IPS-15b (cell line): ENCODE data around the gene IRF4.

Experiments used
- H3K27me3 ChIP-seq: one replicate; pipeline ENCODE4 v1.6.1; 2013; ENCODE audit warnings: low read length; ENCODE audit not compliant: control insufficient read depth, insufficient read depth
- H3K36me3 ChIP-seq: one replicate; pipeline ENCODE4 v1.6.1; 2013; ENCODE audit warnings: low read length; ENCODE audit not compliant: control insufficient read depth, insufficient read depth
- H3K4me1 ChIP-seq: one replicate; pipeline ENCODE4 v1.6.1; 2013; ENCODE audit warnings: mild to moderate bottlenecking, low read length; ENCODE audit not compliant: control insufficient read depth, insufficient read depth
- H3K4me3 ChIP-seq: one replicate; pipeline ENCODE4 v1.5.1; 2013; ENCODE audit warnings: low read depth, low read length
- H3K9ac ChIP-seq: one replicate; pipeline ENCODE4 v1.6.1; 2013; ENCODE audit warnings: low read depth, mild to moderate bottlenecking, low read length
- H3K9me3 ChIP-seq: one replicate; pipeline ENCODE4 v1.6.1; 2013; ENCODE audit warnings: mild to moderate bottlenecking, low read length; ENCODE audit not compliant: control insufficient read depth, insufficient read depth

IRF4 gene

DNA sequence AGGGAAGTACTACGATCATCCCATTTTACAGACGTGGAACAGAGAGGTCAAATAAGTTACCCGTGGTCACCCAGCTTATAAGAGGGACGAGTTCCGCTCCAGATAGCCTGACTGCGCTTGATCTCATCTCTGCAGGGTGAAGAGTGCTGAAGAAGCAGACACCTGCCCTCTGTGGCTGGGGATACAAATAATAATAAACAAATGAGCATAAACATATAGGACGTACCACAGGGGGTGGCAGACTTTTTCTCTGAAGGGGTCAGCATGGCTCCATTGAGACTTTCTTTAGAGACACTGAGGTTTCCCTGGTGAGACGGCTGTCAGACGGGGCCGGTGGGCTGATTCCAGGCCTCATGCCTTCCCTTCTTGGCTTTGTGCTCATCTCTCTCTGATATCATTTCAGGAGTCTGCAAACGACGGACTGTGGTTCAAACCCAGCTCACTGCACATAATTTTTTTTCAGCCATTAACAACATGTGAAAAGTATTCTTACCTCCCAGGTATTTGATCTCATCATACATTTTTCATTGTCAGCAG, 47.1 kb downstream of the IRF4 start:
- H3K4me1 ChIP-seq, result no peaks in the 10 kb centered on the region
- no peak overlapping the region for H3K9ac ChIP-seq
- no peaks in the 10 kb centered on the region for H3K9me3 ChIP-seq
- no peak overlapping the region for H3K4me3 ChIP-seq
- H3K36me3 ChIP-seq, result no peaks in the 10 kb centered on the region
- H3K27me3 ChIP-seq, result no peaks in the 10 kb centered on the region

DNA sequence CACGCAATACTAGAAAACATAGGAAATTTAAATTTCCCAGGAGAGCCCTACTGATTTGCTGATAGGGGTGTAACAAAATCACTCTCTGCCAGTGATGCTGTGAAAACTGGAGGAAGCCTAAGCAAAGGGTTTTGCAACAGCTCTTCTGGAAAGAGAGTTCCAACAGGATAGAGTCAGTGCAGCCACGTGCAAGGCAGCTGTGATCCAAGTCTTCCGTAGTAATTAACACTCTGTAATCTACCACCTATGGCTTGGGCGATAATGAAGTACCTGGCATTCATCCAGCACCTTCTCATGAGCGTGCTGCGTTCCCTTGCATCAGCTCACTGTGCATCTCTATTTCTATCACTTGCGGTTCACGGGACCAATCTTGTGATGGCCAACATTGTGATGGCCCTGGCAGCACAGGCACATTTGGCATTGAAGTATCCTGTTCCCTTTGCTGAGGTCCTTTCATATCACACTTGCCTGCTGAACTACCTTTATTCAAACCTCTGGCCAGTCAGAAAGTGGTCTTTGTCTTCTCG, 48.2 kb downstream of the IRF4 start:
- Histone ChIP-seq H3K4me3 (no peak overlapping the region), H3K9ac (no peak overlapping the region), H3K4me1 (no peaks in the 10 kb centered on the region), H3K27me3 (no peaks in the 10 kb centered on the region), H3K36me3 (no peaks in the 10 kb centered on the region), H3K9me3 (no peaks in the 10 kb centered on the region)

DNA sequence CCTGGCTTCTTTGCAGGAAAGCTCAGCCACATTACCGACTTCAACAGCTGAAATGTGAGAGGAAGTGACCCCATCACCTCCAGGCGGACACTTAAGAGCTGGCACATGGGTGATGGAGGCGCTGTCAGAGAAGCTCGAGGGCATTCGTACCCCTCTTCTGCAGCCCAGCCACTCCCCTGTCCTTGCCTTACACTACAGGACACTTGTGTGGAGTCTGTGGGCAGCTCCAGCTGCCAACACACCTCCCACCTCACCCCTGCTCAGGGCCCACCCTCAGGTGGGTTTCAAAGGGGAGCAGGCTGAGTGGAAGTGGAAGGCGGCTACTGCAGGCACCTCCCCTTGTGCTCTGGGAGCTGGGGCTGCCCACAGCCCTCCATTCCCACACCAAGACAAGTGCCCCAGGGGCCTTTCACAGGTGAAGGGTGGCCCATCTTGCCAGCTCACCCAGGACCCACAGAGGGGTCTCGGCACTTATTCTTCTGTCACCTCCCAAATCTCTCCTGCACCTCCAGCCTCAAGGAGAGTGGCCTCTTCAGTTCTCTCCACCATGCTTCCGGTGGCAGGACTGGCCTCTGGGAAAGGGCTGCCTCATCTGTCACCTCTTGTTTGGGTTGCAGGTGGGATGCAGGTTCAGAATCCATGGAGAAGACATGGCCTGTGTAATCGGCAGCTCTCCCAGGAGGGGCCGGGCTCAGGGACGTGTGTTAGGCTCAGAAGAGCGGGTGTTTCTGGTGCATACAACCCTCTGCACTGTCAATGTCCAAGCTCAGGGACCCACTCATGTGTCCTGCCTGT, 49.8 kb downstream of the IRF4 start:
- Histone ChIP-seq H3K27me3 (no peaks in the 10 kb centered on the region), H3K9ac (no peak overlapping the region), H3K9me3 (no peaks in the 10 kb centered on the region), H3K36me3 (no peaks in the 10 kb centered on the region), H3K4me1 (no peaks in the 10 kb centered on the region), H3K4me3 (no peak overlapping the region)

DNA sequence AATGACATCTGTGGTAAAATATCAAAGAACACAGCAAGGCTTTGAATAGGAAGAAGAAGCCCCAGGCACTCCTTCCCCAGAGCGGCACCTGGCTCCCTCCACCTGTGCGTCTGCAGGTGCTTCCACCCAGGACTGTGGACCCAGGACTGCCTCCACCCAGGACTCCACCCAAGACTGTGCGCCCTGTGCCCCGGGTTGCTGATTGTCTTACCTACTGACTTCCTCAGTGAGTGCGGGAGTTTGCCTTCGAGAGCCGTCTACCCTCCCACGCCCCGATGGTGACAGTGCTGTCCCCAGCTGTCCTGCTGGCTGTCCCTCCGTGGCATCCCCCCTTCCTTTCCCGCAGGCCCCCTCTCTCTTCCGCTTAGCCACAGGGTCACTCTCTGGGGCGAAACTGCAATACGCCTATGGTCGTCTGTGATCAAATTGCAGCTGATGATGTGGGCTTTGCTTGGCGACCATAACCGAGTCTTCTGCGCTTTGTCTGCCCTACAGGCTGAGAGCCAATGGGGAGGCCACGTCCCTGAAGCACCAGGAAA, 52.1 kb downstream of the IRF4 start:
- no peak overlapping the region for H3K9ac ChIP-seq
- no peaks in the 10 kb centered on the region for H3K9me3 ChIP-seq
- no peaks in the 10 kb centered on the region for H3K27me3 ChIP-seq
- H3K4me3 ChIP-seq, result no peak overlapping the region
- no peaks in the 10 kb centered on the region for H3K36me3 ChIP-seq
- no peaks in the 10 kb centered on the region for H3K4me1 ChIP-seq

DNA sequence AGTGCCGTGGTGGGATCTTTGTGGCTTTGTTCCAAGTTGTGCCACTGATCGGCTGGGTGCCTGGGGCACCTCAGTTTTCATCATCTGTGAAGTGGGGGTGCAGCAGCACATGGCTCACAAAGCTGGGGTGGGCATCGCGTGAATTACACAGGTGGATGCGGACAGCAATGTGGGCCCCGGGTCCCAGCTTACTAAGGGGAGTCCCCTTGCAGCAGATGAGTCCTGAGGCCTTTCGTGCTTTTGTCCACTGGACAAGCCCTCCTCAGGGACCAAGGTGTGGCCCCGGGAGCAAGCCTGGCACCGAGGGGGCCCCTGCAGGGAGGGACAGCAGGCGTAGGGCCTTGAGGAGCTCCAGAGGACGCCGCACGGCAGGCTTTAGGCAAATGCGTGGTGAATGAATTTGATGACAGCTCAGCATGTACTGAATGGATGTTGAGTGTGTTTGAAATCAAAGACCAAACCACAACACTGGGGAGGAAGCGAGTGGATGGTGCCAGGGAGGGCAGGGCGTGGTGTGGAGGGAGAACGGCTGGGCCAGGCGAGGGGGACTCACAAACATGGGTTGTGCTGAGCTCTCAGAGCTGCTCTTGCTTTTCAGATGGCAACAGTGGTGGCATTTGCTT, 53.2 kb downstream of the IRF4 start:
- H3K36me3 ChIP-seq, result no peaks in the 10 kb centered on the region
- no peaks in the 10 kb centered on the region for H3K4me1 ChIP-seq
- H3K9ac ChIP-seq, result no peak overlapping the region
- no peaks in the 10 kb centered on the region for H3K27me3 ChIP-seq
- H3K4me3 ChIP-seq, result no peak overlapping the region
- H3K9me3 ChIP-seq, result no peaks in the 10 kb centered on the region

DNA sequence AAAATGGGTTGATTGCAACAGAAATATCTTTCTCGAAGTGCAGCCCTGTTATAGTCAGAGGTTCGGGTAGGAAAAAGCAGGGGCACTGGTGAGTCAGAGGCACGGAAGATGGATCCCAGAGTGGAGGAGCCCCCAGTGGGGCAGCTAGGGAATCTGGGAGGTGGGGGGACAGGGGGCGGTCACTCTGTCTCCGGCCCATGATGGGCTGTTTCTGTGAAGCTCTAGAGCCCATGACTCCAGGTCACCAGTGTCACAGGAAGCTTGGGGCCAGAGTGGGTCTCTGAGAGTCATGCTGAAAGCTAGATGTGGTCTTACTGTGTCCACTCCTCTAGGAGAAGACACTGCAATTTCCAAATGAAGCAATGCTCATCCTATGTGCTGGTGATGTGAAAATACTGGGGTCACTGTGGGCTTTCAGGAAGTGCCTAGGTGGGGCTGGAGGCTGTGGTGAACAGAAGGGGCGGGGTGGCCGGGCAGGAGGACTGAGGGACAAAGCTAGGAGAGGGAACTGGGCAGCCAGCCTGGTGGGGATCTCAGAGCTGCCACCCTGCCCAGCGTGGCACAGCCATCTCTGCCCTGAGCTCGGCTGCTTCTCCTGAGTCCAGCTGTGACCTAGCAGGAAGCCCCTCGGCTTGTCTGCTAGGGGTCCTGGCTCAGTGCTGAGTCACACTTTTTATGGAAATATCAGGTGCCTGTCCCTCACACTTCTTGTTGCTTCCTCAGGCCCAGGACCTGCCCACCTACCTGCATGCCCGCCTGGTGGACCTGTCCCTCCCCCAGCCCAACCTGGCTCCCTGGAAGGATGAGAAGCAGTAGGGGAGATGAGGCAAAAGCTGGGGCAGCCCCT, 54.2 kb downstream of the IRF4 start:
- no peaks in the 10 kb centered on the region for H3K4me1 ChIP-seq
- no peak overlapping the region for H3K9ac ChIP-seq
- no peaks in the 10 kb centered on the region for H3K9me3 ChIP-seq

DNA sequence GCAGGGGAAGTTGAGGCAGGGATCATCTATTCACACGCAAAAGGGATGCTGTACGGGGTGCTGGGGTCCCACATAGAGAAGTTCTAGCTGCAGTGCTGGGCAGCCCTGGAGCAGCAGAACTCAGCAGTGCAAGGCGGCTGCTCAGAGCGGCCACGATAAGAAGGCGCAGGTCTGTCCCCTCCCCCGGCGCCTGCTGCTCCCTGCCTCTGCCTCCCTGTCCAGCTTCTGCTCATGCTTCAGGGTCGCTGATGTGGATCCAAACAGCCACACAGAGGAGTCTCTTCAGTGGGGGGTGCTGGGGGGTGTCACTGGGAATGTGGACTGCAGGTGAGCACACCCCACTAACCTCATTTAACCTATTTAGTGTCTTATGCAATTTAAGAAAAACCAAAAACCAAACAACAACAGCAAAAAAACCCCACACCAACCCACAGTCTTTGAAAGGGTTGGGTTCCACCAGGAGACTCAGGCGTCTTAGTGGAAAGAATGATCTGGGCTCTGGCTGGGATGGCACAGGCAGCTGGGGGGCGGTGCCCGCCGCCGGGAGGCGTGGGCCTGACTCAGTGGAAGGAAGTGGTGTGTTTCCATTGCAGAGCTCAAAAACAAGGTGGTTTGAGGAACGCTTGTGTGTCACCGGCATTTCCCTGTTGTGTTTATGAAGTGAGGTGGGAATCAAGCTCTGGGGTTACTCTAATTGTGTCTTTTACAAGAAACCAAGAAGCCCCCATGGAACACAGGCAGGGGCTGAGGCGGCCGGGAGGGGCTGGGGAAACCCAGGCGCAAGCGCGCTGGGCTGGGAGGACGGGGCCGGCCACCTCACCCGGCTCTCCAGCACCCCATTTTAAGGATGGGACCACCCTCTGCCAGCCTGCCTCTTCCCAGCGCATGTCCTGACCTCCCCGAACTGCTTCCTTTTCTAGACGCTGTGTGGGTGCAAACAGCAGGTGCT, 55.1 kb downstream of the IRF4 start:
- Histone ChIP-seq H3K4me1 (no peaks in the 10 kb centered on the region), H3K9me3 (no peaks in the 10 kb centered on the region), H3K27me3 (no peaks in the 10 kb centered on the region), H3K9ac (no peak overlapping the region), H3K36me3 (no peaks in the 10 kb centered on the region), H3K4me3 (no peak overlapping the region)

More for the DNA sequence above, 54.2 kb downstream of the IRF4 start:
- H3K36me3 ChIP-seq, result no peaks in the 10 kb centered on the region
- H3K27me3 ChIP-seq, result no peaks in the 10 kb centered on the region
- no peak overlapping the region for H3K4me3 ChIP-seq

DNA sequence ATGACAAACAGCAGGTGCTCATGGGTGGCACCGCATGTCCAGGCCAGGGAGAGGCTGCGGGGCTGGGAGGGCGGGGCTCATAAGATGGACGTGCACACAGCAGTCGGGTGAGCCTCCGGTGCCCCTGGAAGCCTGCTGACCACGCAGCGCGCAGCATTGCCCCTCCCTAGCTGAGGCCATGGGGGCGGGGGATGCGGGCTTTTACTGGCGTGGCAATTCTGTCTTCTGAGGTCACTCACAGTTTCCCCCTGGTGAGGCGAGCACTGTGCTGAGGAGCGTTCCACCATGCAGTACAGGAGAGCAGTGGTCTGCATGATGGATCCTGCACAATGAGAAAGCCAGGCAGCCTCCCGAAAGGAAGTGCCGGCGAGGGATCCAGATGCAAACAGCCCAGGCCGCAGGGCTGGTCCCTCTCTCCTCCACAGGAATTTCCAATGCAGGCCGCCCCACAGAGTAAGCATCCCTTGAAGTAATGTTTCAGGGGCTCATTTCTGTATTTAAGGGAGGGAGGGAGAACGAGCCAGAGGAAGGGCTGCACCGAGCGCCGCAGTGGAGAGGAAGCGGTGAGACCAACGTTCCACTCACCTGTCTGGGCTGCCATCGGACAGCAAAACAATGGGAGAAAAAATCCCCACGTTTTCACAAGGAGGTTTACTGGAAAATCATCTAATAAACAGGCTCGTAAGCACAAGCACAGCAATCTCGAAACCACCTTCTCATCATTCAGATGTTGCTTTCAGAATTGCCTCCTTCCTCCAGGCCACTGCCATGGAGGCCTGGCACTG, 56.0 kb downstream of the IRF4 start:
- Histone ChIP-seq H3K9me3 (no peaks in the 10 kb centered on the region), H3K27me3 (no peaks in the 10 kb centered on the region), H3K4me3 (no peak overlapping the region), H3K9ac (no peak overlapping the region), H3K4me1 (no peaks in the 10 kb centered on the region), H3K36me3 (no peaks in the 10 kb centered on the region)

DNA sequence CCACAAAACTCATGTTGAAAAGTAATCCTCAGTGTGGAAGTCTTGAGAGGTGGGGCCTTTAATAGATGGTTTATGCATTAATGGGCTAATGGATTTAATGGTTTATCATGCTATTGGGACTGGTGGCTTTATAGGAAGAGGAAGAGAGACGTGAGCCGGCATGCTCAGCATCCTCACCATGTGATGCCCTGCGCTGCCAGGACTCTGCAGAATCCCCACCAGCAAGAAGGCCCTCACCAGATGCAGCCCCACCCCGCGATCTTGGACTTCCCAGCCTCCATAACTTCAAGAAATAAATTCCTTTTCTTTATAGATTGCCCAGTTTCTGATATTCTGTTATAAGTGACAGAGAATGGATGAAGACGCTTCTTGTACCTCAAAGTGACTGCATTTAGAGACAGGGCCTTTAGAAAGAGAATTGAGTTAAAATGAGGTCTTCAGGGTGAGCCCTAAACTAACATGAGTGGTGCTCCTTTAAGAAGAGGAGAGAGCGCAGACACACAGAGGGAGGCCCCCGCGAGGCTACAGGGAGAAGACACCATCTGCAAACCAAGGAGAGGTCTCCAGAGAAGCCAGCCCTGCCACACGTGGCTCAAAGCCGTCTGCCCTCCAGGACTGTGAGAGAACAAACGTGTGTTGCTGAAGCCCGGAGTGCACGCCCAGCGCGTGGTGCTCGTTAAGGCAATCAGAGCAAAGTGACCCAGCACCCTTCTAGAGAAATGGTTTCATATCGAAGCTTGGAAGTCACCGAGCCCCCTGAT, 56.9 kb downstream of the IRF4 start:
- Histone ChIP-seq H3K9ac (no peak overlapping the region), H3K4me1 (no peaks in the 10 kb centered on the region), H3K9me3 (no peaks in the 10 kb centered on the region), H3K27me3 (no peaks in the 10 kb centered on the region), H3K36me3 (no peaks in the 10 kb centered on the region), H3K4me3 (no peak overlapping the region)

DNA sequence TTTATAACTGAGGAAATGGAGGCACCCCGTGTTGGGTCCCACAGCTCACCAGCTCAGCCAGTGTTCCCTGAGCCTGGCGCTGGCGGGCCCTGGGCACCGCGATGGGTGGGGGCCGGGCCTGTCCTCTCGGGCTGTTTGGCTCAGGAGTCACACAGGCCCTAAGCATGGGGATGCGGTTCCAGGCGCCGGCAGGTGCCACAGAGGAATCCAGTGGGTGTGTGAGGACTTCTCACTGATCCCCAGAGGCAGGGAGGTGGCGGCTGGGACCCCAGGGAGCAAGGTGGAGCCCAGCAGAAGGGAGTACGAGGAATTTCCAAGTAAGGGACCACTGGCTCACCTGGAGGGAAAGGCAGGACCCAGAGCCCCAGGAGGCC, 57.5 kb downstream of the IRF4 start:
- H3K36me3 ChIP-seq, result no peaks in the 10 kb centered on the region
- no peaks in the 10 kb centered on the region for H3K9me3 ChIP-seq
- no peaks in the 10 kb centered on the region for H3K27me3 ChIP-seq
- no peak overlapping the region for H3K9ac ChIP-seq
- H3K4me3 ChIP-seq, result no peak overlapping the region
- H3K4me1 ChIP-seq, result no peaks in the 10 kb centered on the region
